ENCODE results near the gene RXFP1. TPM values are rescaled to one million over a fixed set of nuclear protein-coding genes. Genes with fewer than 3 reads are reported as not detected.

RXFP1 gene
- total and polyA plus RNA-seq, 4 donors, result 0.24 to 1.5 (median 0.80) TPM

- Histone ChIP-seq H3K9ac (ENCODE audit: low read depth in 1 of 2, low read length in 2 of 2) (no peak overlapping the region), H3K27me3 (ENCODE audit: control insufficient read depth in 4 of 4, insufficient read depth in 4 of 4, low read length in 3 of 4) (peaks cover 0 to 2% (median 0%) of the 10 kb centered on the region in 4 donors), H3K36me3 (ENCODE audit: control insufficient read depth in 4 of 4, insufficient read depth in 3 of 4, low read depth in 1 of 4, low read length in 3 of 4) (no peaks in the 10 kb centered on the region), H3K27ac (ENCODE audit: low read depth in 1 of 2, low read length in 2 of 2) (no peak overlapping the region), H3K4me1 (ENCODE audit: control insufficient read depth in 4 of 4, insufficient read depth in 4 of 4, low read length in 3 of 4) (no peaks in the 10 kb centered on the region), H3K4me3 (ENCODE audit: low read depth in 1 of 3, low read length in 3 of 3) (no peak overlapping the region), H3K9me3 (ENCODE audit: control insufficient read depth in 4 of 4, low read length in 3 of 4) (no peaks in the 10 kb centered on the region)
- no peak for TF ChIP-seq TAF1 (conservative IDR thresholded peaks at IDR 0.05)
- TF ChIP-seq RXRA (IDR thresholded peaks at IDR 0.05), result peak; percentile 11 to 38
- peak; percentile 27 for TF ChIP-seq NR2F2 (IDR thresholded peaks at IDR 0.05)
- 55% methylated on average over 2 of the region's 2 CpGs for WGBS
- no peak for DNase-seq (ENCODE audit: low spot score)
These were observed 8.7 kb downstream of the RXFP1 start for GRCh38 chr4:158530381-158530780.

GRCh38 chr4:158530898-158531297 is 9.2 kb downstream of the RXFP1 start:
- no peak for DNase-seq (ENCODE audit: low spot score)
- no peak overlapping the region for H3K9ac ChIP-seq (ENCODE audit: low read depth in 1 of 2, low read length in 2 of 2)
- H3K9me3 ChIP-seq (ENCODE audit: control insufficient read depth in 4 of 4, low read length in 3 of 4), result no peaks in the 10 kb centered on the region
- H3K4me3 ChIP-seq (ENCODE audit: low read depth in 1 of 3, low read length in 3 of 3), result no peak overlapping the region
- TF ChIP-seq NR2F2 (IDR thresholded peaks at IDR 0.05), result no peak
- TF ChIP-seq JUND (IDR thresholded peaks at IDR 0.05), result no peak
- no peak for TF ChIP-seq SP1 (IDR thresholded peaks at IDR 0.05)
- TF ChIP-seq FOXA1 (IDR thresholded peaks at IDR 0.05), result no peak
- TF ChIP-seq GABPA (IDR thresholded peaks at IDR 0.05 in 1 of 2, conservative IDR thresholded peaks at IDR 0.05 in 1 of 2), result no peak
- TF ChIP-seq EGR1 (IDR thresholded peaks at IDR 0.05; ENCODE audit: low read depth in 2 of 2), result no peak
- TF ChIP-seq YY1 (IDR thresholded peaks at IDR 0.05), result no peak
- no peak for TF ChIP-seq ATF3 (IDR thresholded peaks at IDR 0.05)
- no peak for TF ChIP-seq RAD21 (IDR thresholded peaks at IDR 0.05)
- no peak for TF ChIP-seq REST (IDR thresholded peaks at IDR 0.05)
- TF ChIP-seq FOXA2 (IDR thresholded peaks at IDR 0.05), result no peak
- TF ChIP-seq TAF1 (conservative IDR thresholded peaks at IDR 0.05), result no peak
- TF ChIP-seq HNF4A (conservative IDR thresholded peaks at IDR 0.05), result no peak
- no peak for TF ChIP-seq CTCF (IDR thresholded peaks at IDR 0.05; ENCODE audit: low read depth, low read length, missing input control)
- no peak for TF ChIP-seq ZBTB33 (IDR thresholded peaks at IDR 0.05)
- H3K36me3 ChIP-seq (ENCODE audit: control insufficient read depth in 4 of 4, insufficient read depth in 3 of 4, low read depth in 1 of 4, low read length in 3 of 4), result no peaks in the 10 kb centered on the region
- 75% methylated on average over 6 of the region's 6 CpGs for WGBS
- no peak overlapping the region for H3K27ac ChIP-seq (ENCODE audit: low read depth in 1 of 2, low read length in 2 of 2)
- H3K27me3 ChIP-seq (ENCODE audit: control insufficient read depth in 4 of 4, insufficient read depth in 4 of 4, low read length in 3 of 4), result peaks cover 0 to 2% (median 0%) of the 10 kb centered on the region in 4 donors
- H3K4me1 ChIP-seq (ENCODE audit: control insufficient read depth in 4 of 4, insufficient read depth in 4 of 4, low read length in 3 of 4), result no peaks in the 10 kb centered on the region

Data from liver (tissue), 9 donors.